Measurements from ENCODE around the gene DNM1. TPM values are rescaled to one million over a fixed set of nuclear protein-coding genes. Genes with fewer than 3 reads are reported as not detected.

Gene DNM1
- total RNA-seq, 2 donors from 2014 or later, result 13.0 to 29.0 TPM

GRCh38 chr9:128249908-128250838 lies 47.0 kb downstream of the DNM1 start:
- ATAC-seq (peak; percentile 94), DNase-seq (peak; percentile 96 to 99 (median 98))
- Histone ChIP-seq H3K27ac (peak overlapping the region in 2 of 4 donors; percentile 32 to 54), H3K4me1 (peaks cover 15% of the 10 kb centered on the region), H3K27me3 (no peaks in the 10 kb centered on the region), H3K9me3 (no peaks in the 10 kb centered on the region), H3K36me3 (replicated peaks in 1 of 2; ENCODE audit: insufficient read depth in 1 of 2, low read depth in 2 of 2) (no peaks in the 10 kb centered on the region), H3K4me3 (peak overlapping the region in 1 of 2 donors; percentile 32)
- WGBS, 2 donors, result 4 to 32% methylated on average over 8 to 70 of the region's 81 CpGs
- intact Hi-C loops (cut with DNase I), result no loop called here
- no peak for TF ChIP-seq POLR2A (IDR thresholded peaks at IDR 0.05)
- TF ChIP-seq, protein P1, sequence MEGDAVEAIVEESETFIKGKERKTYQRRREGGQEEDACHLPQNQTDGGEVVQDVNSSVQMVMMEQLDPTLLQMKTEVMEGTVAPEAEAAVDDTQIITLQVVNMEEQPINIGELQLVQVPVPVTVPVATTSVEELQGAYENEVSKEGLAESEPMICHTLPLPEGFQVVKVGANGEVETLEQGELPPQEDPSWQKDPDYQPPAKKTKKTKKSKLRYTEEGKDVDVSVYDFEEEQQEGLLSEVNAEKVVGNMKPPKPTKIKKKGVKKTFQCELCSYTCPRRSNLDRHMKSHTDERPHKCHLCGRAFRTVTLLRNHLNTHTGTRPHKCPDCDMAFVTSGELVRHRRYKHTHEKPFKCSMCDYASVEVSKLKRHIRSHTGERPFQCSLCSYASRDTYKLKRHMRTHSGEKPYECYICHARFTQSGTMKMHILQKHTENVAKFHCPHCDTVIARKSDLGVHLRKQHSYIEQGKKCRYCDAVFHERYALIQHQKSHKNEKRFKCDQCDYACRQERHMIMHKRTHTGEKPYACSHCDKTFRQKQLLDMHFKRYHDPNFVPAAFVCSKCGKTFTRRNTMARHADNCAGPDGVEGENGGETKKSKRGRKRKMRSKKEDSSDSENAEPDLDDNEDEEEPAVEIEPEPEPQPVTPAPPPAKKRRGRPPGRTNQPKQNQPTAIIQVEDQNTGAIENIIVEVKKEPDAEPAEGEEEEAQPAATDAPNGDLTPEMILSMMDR (IDR thresholded peaks at IDR 0.05), result peak in 1 of 7 experiments; percentile 2

- Histone ChIP-seq H3K4me3 (no peak overlapping the region), H3K9me3 (no peaks in the 10 kb centered on the region), H3K27me3 (no peaks in the 10 kb centered on the region), H3K27ac (no peak overlapping the region), H3K4me1 (peaks cover 15% of the 10 kb centered on the region), H3K36me3 (replicated peaks in 1 of 2; ENCODE audit: insufficient read depth in 1 of 2, low read depth in 2 of 2) (no peaks in the 10 kb centered on the region)
- 27 to 29% methylated on average over 20 to 30 of the region's 43 CpGs for WGBS, 2 donors
- TF ChIP-seq, protein P1 (IDR thresholded peaks at IDR 0.05), result no peak
- no peak for TF ChIP-seq POLR2A (IDR thresholded peaks at IDR 0.05)
- no peak for DNase-seq
- intact Hi-C loops (cut with DNase I), result no loop called here
- ATAC-seq, result peak; percentile 5
Measured at GRCh38 chr9:128250839-128251731, 47.9 kb downstream of the DNM1 start.

DNA sequence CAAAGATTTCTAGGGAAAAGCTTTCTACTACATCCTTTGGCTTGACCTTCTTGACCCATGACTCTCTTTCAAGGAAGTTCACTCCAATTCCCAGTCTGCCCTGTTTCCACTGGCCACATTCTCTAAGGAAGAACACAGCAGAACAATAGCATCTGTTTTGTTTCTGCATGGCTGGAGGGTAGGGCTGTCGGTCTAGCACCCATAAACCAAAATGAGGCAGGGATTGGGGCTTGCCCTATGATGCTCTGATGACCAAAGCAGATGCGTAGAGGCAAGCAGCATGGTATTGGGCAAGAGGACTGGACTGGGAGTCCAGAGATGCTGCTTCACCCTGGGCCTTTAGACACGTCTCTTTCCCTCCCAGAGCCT lies 48.5 kb downstream of the DNM1 start:
- 83 to 91% methylated on average over 3 of the region's 3 CpGs for WGBS, 2 donors
- Histone ChIP-seq H3K9me3 (no peaks in the 10 kb centered on the region), H3K36me3 (replicated peaks in 1 of 2; ENCODE audit: insufficient read depth in 1 of 2, low read depth in 2 of 2) (peaks cover 0 to under 1% of the 10 kb centered on the region in 2 donors), H3K27me3 (no peaks in the 10 kb centered on the region), H3K27ac (no peak overlapping the region), H3K4me1 (peaks cover 15% of the 10 kb centered on the region), H3K4me3 (no peak overlapping the region)
- intact Hi-C loops (cut with DNase I), result no loop called here
- no peak for TF ChIP-seq POLR2A (IDR thresholded peaks at IDR 0.05)
- TF ChIP-seq, protein P1 (IDR thresholded peaks at IDR 0.05), result no peak
- ATAC-seq (no peak), DNase-seq (no peak)

GRCh38 chr9:128252317-128253139 lies 49.3 kb downstream of the DNM1 start:
- DNase-seq (no peak), ATAC-seq (no peak)
- Histone ChIP-seq H3K9me3 (no peaks in the 10 kb centered on the region), H3K4me3 (no peak overlapping the region), H3K27me3 (no peaks in the 10 kb centered on the region), H3K4me1 (peaks cover 15% of the 10 kb centered on the region), H3K27ac (no peak overlapping the region), H3K36me3 (replicated peaks in 1 of 2; ENCODE audit: insufficient read depth in 1 of 2, low read depth in 2 of 2) (peaks cover 7% of the 10 kb centered on the region in 2 donors)
- 86 to 90% methylated on average over 21 to 24 of the region's 25 CpGs for WGBS, 2 donors
- no peak for TF ChIP-seq POLR2A (IDR thresholded peaks at IDR 0.05)
- TF ChIP-seq, protein P1 (IDR thresholded peaks at IDR 0.05), result no peak
- intact Hi-C loops (cut with DNase I), result no loop called here
